Measurements from ENCODE around the gene TCEA2.

TCEA2 gene

DNA sequence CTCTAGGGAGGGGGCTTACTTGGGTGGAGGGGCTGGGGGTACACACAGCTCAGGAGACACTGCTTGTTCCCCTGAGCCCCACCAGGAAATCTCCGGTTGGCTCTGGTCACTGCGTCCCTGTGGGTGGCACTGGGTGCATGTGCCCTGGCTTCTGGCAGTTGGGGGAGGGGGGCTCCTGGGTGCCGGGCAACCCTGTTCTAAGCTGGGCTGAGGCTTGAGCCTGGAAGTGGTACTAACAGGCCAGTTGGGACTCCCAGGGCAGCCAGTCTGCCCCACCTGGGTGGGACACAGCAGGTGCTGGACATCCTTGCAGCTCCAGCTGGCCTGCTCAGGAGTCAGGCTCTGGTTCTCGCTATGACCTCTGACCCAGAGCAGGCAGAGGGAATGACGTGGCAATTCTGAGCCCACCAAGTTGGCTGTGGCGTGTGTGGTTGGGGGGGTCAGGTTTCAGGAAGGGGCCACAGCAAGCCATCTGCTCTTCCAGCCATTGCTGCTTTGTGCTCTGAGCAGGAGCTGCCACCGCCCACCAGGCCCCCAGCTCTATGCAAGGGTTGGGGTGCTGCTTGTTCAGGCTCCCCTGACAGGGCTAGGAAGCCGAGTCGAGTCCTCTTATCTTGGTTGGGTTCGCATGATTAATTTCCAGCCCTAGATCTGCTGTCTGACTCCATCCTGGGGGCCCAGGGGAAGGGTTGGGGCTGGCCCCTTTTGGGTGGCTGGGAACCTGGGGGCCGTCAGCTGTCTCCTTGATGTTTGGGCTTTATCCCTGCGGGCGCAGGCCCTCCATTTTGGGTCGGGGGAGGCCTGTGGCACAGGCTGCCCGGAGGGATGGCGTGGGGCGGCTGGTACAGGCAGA lies 26.4 kb upstream of the TCEA2 start:
- no peak for DNase-seq

- no peak for DNase-seq
Measured at GRCh38 chr20:64037199-64037497, 25.9 kb upstream of the TCEA2 start.

DNA sequence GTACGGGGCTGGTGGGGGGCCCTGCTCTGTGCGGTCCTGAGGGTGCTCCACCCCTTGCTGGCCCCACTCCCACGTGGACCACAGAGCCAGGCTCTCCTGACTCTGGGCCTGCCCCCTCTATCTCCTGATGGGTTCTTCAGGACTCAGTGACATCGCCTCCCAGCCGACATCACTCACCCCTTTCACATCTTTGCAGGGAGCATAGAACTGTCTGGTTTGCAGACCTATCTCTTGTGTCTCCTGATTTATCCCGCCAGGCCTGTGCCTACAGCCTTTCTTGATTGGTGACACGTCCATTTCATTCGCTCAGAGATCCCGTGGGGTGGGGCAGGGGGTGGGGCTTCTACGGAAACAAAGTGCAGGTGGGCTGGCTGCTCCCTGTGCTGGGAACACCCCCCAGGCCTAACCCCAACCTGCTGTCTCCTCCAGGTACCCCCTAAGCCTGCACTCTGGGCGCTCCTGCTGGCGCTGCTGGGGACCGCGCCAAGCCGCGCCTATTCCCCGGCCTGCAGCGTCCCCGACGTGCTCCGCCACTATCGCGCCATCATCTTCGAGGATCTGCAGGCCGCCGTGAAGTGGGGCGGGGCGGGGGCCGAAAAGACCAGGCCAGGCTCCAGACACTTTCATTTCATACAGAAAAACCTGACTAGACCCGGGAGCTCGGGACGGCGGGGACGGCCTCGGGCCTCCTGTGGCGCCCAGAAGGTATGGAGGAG lies 25.3 kb upstream of the TCEA2 start:
- no peak for DNase-seq

DNA sequence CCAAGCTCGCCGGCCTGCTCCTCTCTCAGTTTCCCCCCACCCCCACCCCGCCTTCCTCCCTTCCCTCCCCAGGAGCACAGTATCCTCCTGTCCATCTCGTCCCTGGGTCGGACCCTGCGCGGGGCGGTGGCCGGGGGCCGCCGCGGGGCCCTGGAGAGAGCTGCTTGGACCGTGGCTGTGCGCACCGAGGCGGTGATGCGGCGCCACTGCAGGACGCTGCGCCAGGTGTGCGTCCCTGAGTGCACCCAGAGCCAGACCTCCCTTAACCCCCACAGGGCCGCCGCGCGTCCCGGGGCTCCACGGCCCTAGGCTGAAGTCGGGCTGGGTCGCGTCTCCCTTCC lies 24.8 kb upstream of the TCEA2 start:
- no peak for DNase-seq

GRCh38 chr20:64038565-64039292 lies 24.3 kb upstream of the TCEA2 start:
- no peak for DNase-seq

GRCh38 chr20:64039293-64040160 lies 23.5 kb upstream of the TCEA2 start:
- DNase-seq: no peak

- DNase-seq: no peak
Measured at GRCh38 chr20:64040231-64041039, 22.6 kb upstream of the TCEA2 start.

DNA sequence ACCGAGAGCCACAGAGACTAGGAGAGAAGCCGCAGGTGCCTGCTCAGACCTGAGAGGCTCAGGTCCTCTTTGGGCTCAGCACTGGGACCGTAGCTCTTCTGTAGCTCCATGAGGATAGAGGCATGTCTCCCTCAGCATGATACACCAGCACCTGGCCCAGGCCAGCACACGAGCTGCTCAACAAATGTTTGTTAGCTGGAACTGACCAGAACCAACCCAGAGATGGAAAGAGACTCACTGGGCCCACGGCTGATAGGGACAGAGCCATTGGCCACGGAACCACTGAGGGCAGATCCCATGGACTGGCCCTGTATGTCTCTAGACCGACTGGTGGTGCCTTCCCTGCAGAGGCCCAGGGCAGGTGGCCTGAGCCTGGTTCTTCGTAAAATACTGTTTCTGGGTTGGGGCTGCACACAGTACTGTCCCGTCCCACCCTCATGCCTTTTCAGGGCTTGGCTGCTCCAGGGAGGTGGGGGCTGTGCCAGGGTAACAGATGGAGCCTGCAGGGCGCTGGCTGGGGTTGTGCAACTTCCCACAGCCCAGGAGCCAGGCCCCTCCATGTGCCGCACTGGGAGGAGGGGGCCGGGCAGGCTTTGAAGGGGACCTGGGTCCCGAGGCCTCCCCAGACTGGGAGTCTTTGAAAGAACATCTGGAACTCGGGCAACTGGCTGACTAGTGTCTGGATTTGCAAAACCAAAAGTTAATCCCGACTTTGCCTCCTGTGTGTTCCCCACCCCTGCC lies 21.8 kb upstream of the TCEA2 start:
- DNase-seq: no peak

- DNase-seq: no peak
Measured at GRCh38 chr20:64041781-64042053, 21.3 kb upstream of the TCEA2 start.

DNA sequence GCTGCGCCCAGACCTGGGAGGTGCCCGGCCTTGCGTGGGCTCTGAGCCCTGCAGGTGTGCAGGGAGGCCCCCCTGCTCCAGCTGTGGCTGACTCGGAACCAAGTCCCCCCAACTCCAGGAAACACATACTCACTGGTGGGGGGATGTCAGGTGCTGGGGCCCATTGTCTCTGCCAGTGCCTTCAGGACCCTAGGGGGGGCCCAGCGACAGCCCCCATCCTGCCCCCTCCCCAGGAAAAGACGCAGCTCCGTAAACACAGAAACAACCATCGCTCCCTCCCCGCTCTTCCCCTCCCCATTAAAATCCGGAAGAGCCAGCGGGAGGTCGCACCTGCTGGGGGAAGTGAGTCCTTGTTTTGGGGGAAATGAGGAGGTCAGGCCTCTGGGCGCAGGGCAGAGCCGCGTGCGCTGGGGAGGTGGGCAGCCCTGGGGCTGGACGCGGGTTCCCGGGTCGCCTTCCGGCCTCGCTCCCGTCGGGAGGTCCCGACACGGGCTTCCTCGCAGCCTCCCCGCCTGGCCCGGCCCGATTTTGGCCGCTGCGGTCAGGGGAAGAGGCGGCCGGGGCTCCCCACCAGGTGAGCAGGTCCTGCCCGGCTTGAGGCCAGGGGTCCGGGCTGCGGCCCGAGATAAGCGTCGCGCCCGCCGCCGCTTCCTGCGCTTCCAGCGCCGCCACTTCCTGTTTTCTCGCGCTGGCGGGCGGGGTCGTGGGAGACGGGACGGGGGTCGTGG lies 20.8 kb upstream of the TCEA2 start:
- DNase-seq: no peak

- DNase-seq: no peak
Measured at GRCh38 chr20:64043768-64044167, 19.2 kb upstream of the TCEA2 start.

- no peak for DNase-seq
Measured at GRCh38 chr20:64044484-64045247, 18.3 kb upstream of the TCEA2 start.

- no peak for DNase-seq
Measured at GRCh38 chr20:64045346-64046011, 17.5 kb upstream of the TCEA2 start.

DNA sequence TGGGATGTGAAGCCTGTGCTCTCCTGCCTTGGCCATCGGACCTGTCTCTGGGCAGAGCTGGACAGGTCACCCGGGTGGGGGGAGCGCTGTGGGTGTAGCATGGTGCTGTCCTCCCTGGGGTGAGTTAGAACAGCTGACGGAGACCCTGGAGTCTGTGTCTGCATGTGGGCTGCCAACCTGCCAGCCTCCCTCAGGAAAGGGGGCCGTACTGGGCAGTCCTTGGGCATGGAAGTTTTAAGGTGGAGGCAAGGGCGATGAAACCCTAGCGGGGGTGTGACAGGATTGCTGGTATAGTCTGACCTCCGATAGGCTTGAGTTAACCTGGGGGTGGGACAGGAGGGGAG lies 16.0 kb upstream of the TCEA2 start:
- no peak for DNase-seq

GRCh38 chr20:64047968-64048401 lies 15.0 kb upstream of the TCEA2 start:
- no peak for DNase-seq

DNA sequence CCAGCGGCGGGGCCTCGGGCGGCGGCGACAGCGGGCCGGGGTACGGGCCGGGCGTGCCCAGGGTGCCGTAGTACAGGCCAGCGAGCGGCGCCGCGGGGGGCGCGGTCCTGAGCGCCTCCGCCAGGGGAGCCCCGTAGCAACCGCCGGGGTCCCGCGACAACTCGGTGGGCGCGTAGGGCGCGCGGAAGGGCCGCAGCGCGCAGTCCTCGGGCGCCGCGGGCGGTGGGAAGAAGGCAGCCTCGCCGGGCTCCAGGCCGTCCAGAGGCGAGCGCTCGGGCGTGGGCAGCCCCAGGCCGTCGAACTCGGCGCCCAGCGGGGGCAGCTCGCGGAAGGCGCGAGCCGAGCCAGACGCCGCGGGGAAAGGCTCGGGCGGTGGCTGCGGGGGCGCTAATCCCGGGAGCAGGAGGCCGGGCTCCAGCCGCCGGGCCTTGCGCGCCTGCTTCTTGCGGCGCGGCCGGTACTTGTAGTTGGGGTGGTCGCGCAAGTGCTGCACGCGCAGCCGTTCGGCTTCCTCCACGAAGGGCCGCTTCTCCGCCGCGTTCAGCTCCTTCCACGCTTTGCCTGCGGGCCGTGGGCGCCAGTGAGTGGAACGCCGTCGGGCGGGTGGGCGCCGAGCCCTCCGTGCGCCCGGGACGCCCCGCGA lies 14.5 kb upstream of the TCEA2 start:
- no peak for DNase-seq

DNA sequence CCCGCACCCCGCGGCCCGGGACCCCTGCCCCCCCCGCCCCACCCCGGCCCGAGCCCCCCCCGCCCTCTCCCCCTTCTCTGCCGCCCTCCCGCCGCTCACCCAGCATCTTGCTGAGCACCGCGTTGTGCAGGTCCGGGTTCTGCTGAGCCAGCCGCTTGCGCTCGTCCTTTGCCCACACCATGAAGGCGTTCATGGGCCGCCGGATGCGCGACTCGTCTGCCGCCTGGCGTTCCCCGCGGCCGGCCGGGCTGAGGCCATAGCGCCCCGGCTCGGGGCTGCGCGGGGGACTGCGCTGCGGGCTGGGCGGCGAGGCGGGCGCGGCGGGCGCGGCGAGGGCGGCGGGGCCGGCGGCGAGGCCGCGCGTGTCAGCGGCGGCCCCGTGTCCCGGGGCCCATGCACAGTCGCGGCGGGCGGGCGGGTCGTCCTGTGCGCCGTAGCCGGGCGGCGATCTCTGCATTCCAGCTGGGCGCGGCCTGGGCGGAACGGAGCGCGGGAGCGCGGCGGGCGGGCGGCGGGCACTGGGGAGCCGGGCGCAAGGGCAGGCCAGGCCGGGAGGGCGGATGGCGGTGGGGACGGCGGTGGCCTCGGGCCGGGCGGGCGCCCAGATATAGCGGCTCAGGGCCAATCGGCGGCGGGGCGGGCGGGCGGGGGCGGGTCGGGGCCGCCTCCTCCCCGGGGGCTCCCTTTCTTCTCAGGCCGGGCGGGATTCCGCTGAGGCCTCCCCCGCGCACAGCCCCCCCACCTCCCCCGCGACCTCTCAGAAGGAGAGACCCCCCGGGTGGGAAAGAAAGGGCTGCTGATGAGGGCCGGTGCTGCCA lies 13.7 kb upstream of the TCEA2 start, which contains the start of gene SOX18:
Gene SOX18 (minus strand): TSS at position 580 of the 818 bp plus-strand sequence. CDS start 123 bp downstream, at position 457.
- DNase-seq: no peak

DNA sequence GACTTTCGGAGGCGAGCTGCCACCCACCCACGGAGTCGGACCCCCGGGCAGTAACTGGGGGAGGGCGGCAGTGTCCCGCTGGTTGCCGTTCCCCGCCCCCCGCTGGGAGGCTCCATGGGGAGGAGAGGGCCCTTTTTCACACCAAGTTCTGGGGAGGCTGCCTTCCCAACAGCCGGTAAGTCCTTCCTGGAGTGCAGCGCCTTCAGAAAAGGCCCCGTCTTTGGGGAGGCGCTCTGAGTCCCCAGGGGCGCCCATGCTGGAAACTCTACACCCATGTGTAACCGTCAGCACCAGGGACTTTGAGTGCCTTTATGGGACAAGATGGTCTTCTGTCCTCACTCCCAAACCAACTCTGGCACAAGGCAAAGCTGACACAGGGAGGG lies 13.1 kb upstream of the TCEA2 start:
- no peak for DNase-seq
